ENCODE measurements around the gene USP17L21.
"Not testable (repeated sequence)": the region's sequence is repeated elsewhere in the genome, so short reads cannot be mapped to it uniquely, and the experiment has no call there.

The USP17L21 gene

GRCh38 chr4:9257824-9258223 is 4.8 kb upstream of the USP17L21 start, which contains the start of gene USP17L20:
Gene USP17L20, plus strand, starts transcription at chr4:9258124. Its CDS starts 0 bp downstream, at chr4:9258124.
- POLR2A ChIA-PET; H3K36me3 ChIP-seq (ENCODE audit: control insufficient read depth in 2 of 2, insufficient read depth in 1 of 2, low read length in 2 of 2); H3K4me3 ChIP-seq (ENCODE audit: low read depth, low read length); H3K27ac ChIP-seq (ENCODE audit: extremely low read depth, low read depth, low read length); H3K9me3 ChIP-seq (ENCODE audit: control insufficient read depth, insufficient read depth, low read depth, low read length); H3K4me1 ChIP-seq (ENCODE audit: control insufficient read depth, insufficient read depth, low read length); CTCF ChIA-PET: not testable (repeated sequence)

GRCh38 chr4:9267319-9267718 is 4.6 kb downstream of the USP17L21 start, which contains the start of gene USP17L22:
Gene USP17L22, plus strand, starts transcription at chr4:9267619. Its CDS starts 0 bp downstream, at chr4:9267619.
- H3K27ac ChIP-seq (ENCODE audit: extremely low read depth, low read depth, low read length); POLR2A ChIA-PET; H3K9me3 ChIP-seq (ENCODE audit: control insufficient read depth, insufficient read depth, low read depth, low read length); H3K36me3 ChIP-seq (ENCODE audit: control insufficient read depth in 2 of 2, insufficient read depth in 1 of 2, low read length in 2 of 2); H3K4me1 ChIP-seq (ENCODE audit: control insufficient read depth, insufficient read depth, low read length); CTCF ChIA-PET; H3K4me3 ChIP-seq (ENCODE audit: low read depth, low read length): not testable (repeated sequence)

- POLR2A ChIA-PET; H3K36me3 ChIP-seq (ENCODE audit: control insufficient read depth in 2 of 2, insufficient read depth in 1 of 2, low read length in 2 of 2); H3K9me3 ChIP-seq (ENCODE audit: control insufficient read depth, insufficient read depth, low read depth, low read length); H3K4me1 ChIP-seq (ENCODE audit: control insufficient read depth, insufficient read depth, low read length); H3K27ac ChIP-seq (ENCODE audit: extremely low read depth, low read depth, low read length); H3K4me3 ChIP-seq (ENCODE audit: low read depth, low read length); CTCF ChIA-PET: not testable (repeated sequence)
Measured at GRCh38 chr4:9271719-9272118, 9.0 kb downstream of the USP17L21 start.

Measured in HEK293 (cell line).